ENCODE data around the gene TSEN15. TPM values are rescaled to one million over a fixed set of nuclear protein-coding genes. Genes with fewer than 3 reads are reported as not detected.
A peak's percentile ranks its signal among the peaks of the same experiment; 100 is the strongest.

TSEN15 gene
- total and polyA plus RNA-seq, 9 of the 15 experiments (the other 6 are each of a cell fraction or from before 2014, with no cell fraction given): 25.6 to 121 (median 91.3) TPM

DNA sequence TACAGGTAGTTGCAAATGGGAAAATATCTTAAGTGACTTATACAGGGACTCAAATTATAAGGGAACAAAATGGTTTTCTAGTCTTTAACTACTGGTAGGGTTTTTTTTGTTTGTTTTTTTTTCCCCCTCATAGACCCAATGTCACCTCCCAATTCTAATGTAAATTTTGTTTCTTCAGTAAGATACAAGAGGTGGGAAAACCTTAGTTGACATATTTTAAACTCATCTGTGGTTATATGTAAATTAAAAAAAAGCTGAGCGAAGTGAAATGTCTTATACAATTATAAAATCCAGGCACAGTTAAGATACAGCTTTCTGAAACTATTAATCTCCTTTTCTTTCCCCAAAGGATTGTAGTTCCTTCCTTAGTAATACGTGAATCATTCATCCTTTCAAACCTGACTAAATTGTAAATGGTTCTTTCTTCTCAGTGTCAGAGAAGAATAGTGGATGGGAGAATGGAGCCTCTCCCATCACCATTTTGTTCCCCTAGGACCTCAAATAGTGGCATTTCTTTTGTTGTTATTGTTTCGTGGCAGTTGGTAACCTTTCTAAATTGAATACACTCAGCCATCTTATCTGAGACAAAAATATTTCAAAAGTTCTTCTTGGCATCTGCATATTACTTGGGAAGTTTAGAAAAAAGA is 11.2 kb downstream of the TSEN15 start (continued):
- TF ChIP-seq, protein P1, sequence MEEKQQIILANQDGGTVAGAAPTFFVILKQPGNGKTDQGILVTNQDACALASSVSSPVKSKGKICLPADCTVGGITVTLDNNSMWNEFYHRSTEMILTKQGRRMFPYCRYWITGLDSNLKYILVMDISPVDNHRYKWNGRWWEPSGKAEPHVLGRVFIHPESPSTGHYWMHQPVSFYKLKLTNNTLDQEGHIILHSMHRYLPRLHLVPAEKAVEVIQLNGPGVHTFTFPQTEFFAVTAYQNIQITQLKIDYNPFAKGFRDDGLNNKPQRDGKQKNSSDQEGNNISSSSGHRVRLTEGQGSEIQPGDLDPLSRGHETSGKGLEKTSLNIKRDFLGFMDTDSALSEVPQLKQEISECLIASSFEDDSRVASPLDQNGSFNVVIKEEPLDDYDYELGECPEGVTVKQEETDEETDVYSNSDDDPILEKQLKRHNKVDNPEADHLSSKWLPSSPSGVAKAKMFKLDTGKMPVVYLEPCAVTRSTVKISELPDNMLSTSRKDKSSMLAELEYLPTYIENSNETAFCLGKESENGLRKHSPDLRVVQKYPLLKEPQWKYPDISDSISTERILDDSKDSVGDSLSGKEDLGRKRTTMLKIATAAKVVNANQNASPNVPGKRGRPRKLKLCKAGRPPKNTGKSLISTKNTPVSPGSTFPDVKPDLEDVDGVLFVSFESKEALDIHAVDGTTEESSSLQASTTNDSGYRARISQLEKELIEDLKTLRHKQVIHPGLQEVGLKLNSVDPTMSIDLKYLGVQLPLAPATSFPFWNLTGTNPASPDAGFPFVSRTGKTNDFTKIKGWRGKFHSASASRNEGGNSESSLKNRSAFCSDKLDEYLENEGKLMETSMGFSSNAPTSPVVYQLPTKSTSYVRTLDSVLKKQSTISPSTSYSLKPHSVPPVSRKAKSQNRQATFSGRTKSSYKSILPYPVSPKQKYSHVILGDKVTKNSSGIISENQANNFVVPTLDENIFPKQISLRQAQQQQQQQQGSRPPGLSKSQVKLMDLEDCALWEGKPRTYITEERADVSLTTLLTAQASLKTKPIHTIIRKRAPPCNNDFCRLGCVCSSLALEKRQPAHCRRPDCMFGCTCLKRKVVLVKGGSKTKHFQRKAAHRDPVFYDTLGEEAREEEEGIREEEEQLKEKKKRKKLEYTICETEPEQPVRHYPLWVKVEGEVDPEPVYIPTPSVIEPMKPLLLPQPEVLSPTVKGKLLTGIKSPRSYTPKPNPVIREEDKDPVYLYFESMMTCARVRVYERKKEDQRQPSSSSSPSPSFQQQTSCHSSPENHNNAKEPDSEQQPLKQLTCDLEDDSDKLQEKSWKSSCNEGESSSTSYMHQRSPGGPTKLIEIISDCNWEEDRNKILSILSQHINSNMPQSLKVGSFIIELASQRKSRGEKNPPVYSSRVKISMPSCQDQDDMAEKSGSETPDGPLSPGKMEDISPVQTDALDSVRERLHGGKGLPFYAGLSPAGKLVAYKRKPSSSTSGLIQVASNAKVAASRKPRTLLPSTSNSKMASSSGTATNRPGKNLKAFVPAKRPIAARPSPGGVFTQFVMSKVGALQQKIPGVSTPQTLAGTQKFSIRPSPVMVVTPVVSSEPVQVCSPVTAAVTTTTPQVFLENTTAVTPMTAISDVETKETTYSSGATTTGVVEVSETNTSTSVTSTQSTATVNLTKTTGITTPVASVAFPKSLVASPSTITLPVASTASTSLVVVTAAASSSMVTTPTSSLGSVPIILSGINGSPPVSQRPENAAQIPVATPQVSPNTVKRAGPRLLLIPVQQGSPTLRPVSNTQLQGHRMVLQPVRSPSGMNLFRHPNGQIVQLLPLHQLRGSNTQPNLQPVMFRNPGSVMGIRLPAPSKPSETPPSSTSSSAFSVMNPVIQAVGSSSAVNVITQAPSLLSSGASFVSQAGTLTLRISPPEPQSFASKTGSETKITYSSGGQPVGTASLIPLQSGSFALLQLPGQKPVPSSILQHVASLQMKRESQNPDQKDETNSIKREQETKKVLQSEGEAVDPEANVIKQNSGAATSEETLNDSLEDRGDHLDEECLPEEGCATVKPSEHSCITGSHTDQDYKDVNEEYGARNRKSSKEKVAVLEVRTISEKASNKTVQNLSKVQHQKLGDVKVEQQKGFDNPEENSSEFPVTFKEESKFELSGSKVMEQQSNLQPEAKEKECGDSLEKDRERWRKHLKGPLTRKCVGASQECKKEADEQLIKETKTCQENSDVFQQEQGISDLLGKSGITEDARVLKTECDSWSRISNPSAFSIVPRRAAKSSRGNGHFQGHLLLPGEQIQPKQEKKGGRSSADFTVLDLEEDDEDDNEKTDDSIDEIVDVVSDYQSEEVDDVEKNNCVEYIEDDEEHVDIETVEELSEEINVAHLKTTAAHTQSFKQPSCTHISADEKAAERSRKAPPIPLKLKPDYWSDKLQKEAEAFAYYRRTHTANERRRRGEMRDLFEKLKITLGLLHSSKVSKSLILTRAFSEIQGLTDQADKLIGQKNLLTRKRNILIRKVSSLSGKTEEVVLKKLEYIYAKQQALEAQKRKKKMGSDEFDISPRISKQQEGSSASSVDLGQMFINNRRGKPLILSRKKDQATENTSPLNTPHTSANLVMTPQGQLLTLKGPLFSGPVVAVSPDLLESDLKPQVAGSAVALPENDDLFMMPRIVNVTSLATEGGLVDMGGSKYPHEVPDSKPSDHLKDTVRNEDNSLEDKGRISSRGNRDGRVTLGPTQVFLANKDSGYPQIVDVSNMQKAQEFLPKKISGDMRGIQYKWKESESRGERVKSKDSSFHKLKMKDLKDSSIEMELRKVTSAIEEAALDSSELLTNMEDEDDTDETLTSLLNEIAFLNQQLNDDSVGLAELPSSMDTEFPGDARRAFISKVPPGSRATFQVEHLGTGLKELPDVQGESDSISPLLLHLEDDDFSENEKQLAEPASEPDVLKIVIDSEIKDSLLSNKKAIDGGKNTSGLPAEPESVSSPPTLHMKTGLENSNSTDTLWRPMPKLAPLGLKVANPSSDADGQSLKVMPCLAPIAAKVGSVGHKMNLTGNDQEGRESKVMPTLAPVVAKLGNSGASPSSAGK (IDR thresholded peaks at IDR 0.05): no peak
- TF ChIP-seq NCOA2 (IDR thresholded peaks at IDR 0.05; ENCODE audit: partially characterized antibody in 2 of 2) (peak in 1 of 2 experiments; percentile 22), SRSF1 (IDR thresholded peaks at IDR 0.05; ENCODE audit: low read depth, low read length) (no peak), KDM4B (IDR thresholded peaks at IDR 0.05; ENCODE audit: borderline replicate concordance in 2 of 2, low read depth in 1 of 2) (no peak), RBFOX2 (IDR thresholded peaks at IDR 0.05; ENCODE audit: low read depth, low read length) (0 out of 2 replicates have a peak, but pooled peaks have one; percentile 21)

Measured in K562 (cell line).